Peyer's patch (tissue), 4 donors: ENCODE measurements around the gene DNAJC3. TPM values are rescaled to one million over a fixed set of nuclear protein-coding genes. Genes with fewer than 3 reads are reported as not detected.

Experiments
- DNase-seq, 3 donors: peaks; one replicate each; pipeline ENCODE4 v3.0.0-alpha.2; 2017 to 2019
- H3K27ac ChIP-seq, 4 donors: fragments of 200-600 bp; sonication (generic); one replicate each; pipeline ENCODE4 v1.5.1; 2016 to 2019
- H3K27me3 ChIP-seq, 2 donors: fragments of 200-600 bp; sonication (generic); one replicate each; pipeline ENCODE4 v1.5.1; 2019
- H3K36me3 ChIP-seq, 3 donors: fragments of 200-600 bp; sonication (generic); one replicate each; pipeline ENCODE4 v1.5.1; 2016 to 2019
- H3K4me1 ChIP-seq, 4 donors: fragments of 200-600 bp; sonication (generic); one replicate each; pipeline ENCODE4 v1.5.1; 2016 to 2019
- H3K4me3 ChIP-seq, 4 donors: fragments of 200-600 bp; sonication (generic); 1 replicate in 3 of 4; 2 replicates in 1 of 4; pipeline ENCODE4 v1.5.1; 2016 to 2019; ENCODE audit warnings: mild to moderate bottlenecking in 1 of 4
- H3K9me3 ChIP-seq, 4 donors: fragments of 200-600 bp; sonication (generic); one replicate each; pipeline ENCODE4 v1.5.1; 2016 to 2019; ENCODE audit warnings: mild to moderate bottlenecking in 1 of 4
- CTCF ChIP-seq, 6 experiments: fragments of 450-650 bp in 4 of 6; fragments of 200-600 bp in 2 of 6; sonication (generic) in 1 of 6; IDR thresholded peaks; one replicate each; pipeline ENCODE4 v1.5.1; 2017 to 2019; ENCODE audit warnings: antibody characterized with exemption in 6 of 6, mild to moderate bottlenecking in 3 of 6, moderate library complexity in 1 of 6
- POLR2A ChIP-seq, 2 donors: fragments of 450-650 bp; IDR thresholded peaks; one replicate each; pipeline ENCODE4 v1.5.1; 2017; ENCODE audit warnings: antibody characterized with exemption in 2 of 2, mild to moderate bottlenecking in 2 of 2, moderate library complexity in 2 of 2
- total RNA-seq, 4 donors: library from RNA; depleted of rRNA; stranded (reverse); fragments of >200 nt; gene quantifications; one replicate each; pipeline ENCODE4 v1.1.0, GENCODE V29; 2016

DNAJC3 gene
- total RNA-seq, 4 donors from 2014 or later, result 26.4 to 61.5 (median 36.1) TPM

- Histone ChIP-seq H3K9me3 (no peaks in the 10 kb centered on the region), H3K27me3 (no peaks in the 10 kb centered on the region)
Measured at GRCh38 chr13:95636853-95637252, 40.1 kb upstream of the DNAJC3 start.

GRCh38 chr13:95641291-95642027 lies 35.5 kb upstream of the DNAJC3 start:
- H3K27me3 ChIP-seq, result peaks cover 0 to 5% of the 10 kb centered on the region in 2 donors
- no peaks in the 10 kb centered on the region for H3K9me3 ChIP-seq
- no peak for TF ChIP-seq POLR2A (IDR thresholded peaks at IDR 0.05)
- no peak for TF ChIP-seq CTCF (IDR thresholded peaks at IDR 0.05)
- DNase-seq, result no peak
- peak overlapping the region; percentile 24 to 48 (median 33) for H3K4me3 ChIP-seq
- H3K4me1 ChIP-seq, result peaks cover 0 to 17% (median 2%) of the 10 kb centered on the region in 4 donors
- H3K36me3 ChIP-seq, result no peaks in the 10 kb centered on the region
- peak overlapping the region in 1 of 4 donors; percentile 25 for H3K27ac ChIP-seq

More at GRCh38 chr13:95636853-95637252, 40.1 kb upstream of the DNAJC3 start:
- Histone ChIP-seq H3K4me1 (peaks cover 0 to 8% (median 0%) of the 10 kb centered on the region in 4 donors), H3K36me3 (no peaks in the 10 kb centered on the region), H3K27ac (no peak overlapping the region), H3K4me3 (no peak overlapping the region)
- TF ChIP-seq POLR2A (IDR thresholded peaks at IDR 0.05), result no peak
- no peak for TF ChIP-seq CTCF (IDR thresholded peaks at IDR 0.05)
- DNase-seq, result no peak

DNA sequence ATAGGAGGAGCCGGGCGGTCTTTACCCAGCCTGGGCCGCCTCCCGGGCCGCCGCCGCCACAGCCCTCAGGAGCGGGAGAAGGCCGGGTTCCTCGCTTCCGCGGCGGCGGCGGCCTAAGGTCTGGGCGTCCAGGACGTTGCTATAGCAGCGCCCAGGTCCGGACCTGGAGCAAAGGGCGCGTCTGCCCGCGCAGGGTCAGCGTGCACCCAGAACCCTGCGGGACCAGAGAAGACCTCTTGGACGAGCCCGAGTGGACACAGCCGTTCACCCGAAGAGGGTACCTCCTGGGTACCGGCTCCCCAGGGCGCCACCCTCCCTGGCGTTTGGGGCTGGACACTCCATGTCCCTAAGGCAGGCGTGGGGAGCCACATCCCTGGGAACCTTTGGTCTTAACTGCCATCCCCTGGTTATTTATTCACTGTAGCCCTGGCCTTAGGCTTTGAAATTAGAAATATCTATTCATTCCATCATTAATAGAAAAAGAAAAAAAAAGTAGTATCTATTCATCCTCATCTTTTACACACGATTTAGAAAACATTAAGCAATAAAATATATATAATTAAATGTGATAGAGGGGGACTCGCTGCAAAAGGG lies 34.8 kb upstream of the DNAJC3 start:
- Histone ChIP-seq H3K27ac (peak overlapping the region in 1 of 4 donors; percentile 25), H3K4me1 (peaks cover 0 to 17% (median 2%) of the 10 kb centered on the region in 4 donors), H3K36me3 (no peaks in the 10 kb centered on the region), H3K27me3 (peaks cover 0 to 5% of the 10 kb centered on the region in 2 donors), H3K4me3 (peak overlapping the region; percentile 24 to 48 (median 33)), H3K9me3 (no peaks in the 10 kb centered on the region)
- TF ChIP-seq POLR2A (IDR thresholded peaks at IDR 0.05) (no peak), CTCF (IDR thresholded peaks at IDR 0.05) (no peak)
- peak in 2 of 3 donors; percentile 50 to 62 for DNase-seq

- Histone ChIP-seq H3K4me3 (peak overlapping the region in 1 of 4 donors; percentile 50), H3K27ac (no peak overlapping the region), H3K27me3 (peaks cover 0 to 5% of the 10 kb centered on the region in 2 donors)
Measured at GRCh38 chr13:95642999-95643398, 33.9 kb upstream of the DNAJC3 start.

DNA sequence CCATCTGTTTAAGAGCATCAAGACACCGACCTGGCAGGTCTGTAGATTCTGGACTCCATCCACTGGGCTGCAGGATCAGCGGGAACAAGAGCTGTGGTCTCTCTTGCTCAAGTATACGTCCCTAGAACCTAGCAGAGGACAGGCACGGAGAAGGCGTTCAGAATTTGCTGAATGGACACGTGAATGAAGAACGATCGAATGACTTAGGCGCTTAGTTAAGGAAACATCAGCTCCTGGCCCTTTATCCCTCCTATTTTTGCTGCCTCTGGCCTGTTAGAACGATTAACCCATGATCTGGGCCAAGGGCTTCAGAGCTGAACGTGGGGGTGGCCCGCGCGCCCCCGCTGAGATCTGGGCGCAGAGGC lies 33.4 kb upstream of the DNAJC3 start:
- Histone ChIP-seq H3K4me1 (peaks cover 0 to 17% (median 2%) of the 10 kb centered on the region in 4 donors), H3K27ac (peak overlapping the region in 3 of 4 donors; percentile 62 to 68 (median 63)), H3K36me3 (no peaks in the 10 kb centered on the region), H3K9me3 (no peaks in the 10 kb centered on the region), H3K27me3 (peaks cover 0 to 5% of the 10 kb centered on the region in 2 donors), H3K4me3 (peak overlapping the region; percentile 28 to 56 (median 42))
- no peak for DNase-seq
- TF ChIP-seq POLR2A (IDR thresholded peaks at IDR 0.05) (no peak), CTCF (IDR thresholded peaks at IDR 0.05) (no peak)

More at GRCh38 chr13:95642999-95643398, 33.9 kb upstream of the DNAJC3 start:
- no peaks in the 10 kb centered on the region for H3K9me3 ChIP-seq
- no peaks in the 10 kb centered on the region for H3K36me3 ChIP-seq
- no peak for DNase-seq
- H3K4me1 ChIP-seq, result peaks cover 0 to 17% (median 2%) of the 10 kb centered on the region in 4 donors
- no peak for TF ChIP-seq CTCF (IDR thresholded peaks at IDR 0.05)
- no peak for TF ChIP-seq POLR2A (IDR thresholded peaks at IDR 0.05)
